ENCODE results near the gene TFDP3.

TFDP3 gene, protein sequence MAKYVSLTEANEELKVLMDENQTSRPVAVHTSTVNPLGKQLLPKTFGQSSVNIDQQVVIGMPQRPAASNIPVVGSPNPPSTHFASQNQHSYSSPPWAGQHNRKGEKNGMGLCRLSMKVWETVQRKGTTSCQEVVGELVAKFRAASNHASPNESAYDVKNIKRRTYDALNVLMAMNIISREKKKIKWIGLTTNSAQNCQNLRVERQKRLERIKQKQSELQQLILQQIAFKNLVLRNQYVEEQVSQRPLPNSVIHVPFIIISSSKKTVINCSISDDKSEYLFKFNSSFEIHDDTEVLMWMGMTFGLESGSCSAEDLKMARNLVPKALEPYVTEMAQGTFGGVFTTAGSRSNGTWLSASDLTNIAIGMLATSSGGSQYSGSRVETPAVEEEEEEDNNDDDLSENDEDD

DNA sequence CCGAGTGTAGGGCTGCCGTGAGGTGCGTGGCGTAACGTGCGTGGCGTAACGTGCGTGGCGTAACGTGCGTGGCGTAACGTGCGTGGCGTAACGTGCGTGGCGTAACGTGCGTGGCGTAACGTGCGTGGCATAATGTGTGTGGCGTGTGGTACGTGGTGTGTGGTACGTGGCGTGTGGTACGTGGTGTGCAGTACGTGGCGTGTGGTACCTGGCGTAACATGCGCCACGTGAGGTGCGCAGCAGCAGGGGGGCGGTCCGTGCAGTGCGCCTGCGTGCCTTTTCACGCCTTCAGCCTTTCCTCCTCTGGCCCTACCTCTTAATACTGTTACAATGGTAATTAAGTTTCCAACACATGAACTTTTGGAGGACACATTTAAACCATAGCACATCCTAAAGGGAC is at the start of gene TFDP3:
Gene TFDP3 (minus strand): TSS at position 26 of the 400 bp plus-strand sequence. CDS start 95 bp downstream, outside the sequence.
- DNase-seq: no peak

DNA sequence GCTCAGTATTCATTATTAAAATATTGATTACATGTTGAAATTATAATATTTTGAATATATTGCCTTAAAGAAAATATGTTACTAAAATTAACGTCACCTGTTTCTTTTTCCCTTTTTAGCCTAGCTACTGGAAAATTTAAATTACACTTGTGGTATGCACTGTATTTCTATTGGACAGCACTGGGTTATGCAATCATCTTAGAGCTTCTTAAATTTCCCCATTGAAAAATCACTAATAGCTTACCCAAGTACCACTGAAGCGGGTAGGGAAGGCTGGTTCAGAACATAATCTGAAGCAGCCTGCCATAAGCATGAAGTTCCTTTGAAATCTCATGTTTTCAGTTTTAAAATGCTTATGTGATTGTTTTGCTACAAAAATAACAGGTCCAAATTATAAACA is 49.5 kb upstream of the TFDP3 start:
- DNase-seq: no peak

DNA sequence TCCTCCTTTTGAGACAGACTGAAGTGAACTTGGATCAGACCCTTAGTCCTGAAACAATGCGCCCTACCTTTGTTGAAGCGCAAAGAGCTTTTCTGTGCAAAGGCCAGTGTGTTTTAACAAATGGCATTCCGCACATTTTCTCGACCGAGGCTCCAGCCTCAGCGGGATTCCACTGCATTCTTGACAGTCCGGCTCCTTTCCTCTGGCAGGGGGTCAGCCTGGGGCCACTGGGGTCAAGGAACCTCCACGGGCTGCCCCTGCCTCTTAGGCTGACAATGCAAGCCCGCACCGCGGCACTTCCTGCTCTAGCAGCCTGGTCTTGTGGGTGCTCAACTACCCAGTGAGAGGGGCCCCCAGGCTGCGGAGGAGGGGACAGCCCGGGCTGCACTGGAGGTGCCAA is 47.2 kb upstream of the TFDP3 start:
- peak; percentile 74 for DNase-seq

DNA sequence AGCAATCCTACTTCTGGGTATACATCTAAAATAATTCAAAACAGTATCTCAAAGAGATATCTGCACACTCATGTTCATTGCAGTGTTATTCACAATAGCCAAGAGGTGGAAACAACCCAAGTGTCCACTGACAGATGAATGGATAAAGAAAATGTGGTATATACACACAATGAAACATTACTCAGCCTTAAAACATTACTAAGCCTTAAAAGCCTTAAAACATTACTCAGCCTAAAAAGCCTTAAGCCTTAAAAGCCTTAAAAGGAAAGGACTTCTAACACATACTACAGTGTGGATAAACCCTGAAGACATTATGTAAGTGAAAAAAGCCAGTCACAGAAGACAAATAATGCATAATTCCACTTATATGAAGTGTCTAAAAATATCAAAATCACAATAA is 40.3 kb upstream of the TFDP3 start:
- no peak for DNase-seq

DNA sequence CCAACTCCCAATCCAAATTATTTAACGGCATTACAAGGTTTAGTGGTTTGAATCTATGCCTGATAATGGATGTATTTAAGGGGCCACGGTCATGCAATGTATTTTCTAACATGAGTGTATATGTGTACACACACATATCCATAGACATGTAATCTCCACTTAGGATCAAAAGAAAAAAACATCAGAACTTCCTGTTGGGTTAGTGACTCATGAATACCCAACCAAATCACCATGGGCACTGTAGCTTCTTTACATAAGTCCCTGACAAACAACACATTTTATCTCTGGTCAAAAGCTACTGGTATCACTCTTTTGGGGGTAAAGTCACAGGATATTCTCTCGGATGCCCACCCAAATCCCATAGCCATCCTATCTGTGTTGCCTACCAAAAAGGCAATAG is 36.5 kb upstream of the TFDP3 start:
- no peak for DNase-seq

DNA sequence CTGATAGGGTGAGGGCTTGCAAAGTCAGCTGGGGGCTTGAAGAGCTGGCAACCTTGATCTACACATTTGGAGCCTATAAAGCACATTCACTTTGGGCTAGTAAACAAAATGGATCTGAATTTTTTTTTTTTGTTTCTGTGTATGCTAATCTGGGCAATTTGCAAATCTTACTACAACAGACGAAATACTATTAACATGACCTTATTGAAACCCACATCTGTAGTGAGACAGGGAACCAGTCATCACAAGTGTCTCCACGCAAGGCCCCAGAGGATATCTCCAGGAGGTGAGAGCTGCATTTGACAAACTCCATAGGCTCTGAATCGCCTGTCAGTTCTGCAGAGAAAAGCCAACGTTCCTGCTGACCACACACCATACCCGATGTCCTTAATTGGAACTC is 33.0 kb upstream of the TFDP3 start:
- DNase-seq: no peak

DNA sequence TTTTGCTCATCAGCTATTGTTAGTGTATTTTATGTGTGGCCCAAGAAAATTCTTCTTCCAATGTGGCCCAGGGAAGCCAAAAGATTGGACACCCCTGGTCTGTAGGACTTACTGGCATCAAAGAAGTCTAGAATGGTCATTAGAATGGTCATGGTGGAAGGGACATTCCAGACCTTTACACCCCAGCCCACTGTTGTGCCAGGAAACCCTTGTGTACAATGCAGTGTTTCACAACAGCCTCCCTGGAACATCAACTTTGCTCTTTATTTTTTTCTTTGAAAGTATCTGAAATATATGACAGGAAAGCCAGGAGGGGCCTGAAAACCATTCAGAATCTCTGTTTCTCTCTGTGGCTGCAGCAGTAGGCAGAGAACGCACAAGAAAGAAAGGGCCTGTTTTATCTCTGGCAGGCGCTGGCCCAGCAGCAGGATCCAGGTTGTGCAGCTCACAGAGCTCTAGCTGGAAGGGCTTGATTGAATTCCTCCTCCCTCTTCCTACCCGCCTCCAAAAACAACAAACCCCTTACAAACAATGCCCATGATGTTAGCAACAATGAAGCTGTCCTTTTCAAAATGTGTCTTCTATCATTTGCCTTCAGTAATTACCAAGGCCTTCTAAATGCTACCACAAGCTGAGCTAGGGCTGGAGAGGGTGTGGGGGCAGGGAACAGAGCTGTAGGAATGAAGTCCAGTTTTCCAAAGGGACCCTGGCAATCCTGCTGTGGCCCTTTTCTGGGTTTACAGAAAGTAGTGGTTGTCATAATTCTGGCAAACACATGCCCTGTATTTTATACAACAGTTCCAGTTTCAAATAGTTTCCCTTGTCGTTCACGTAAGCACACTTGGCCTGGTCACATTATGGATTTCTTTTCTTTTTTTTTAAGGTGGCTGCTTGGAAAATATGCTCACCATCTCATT is 32.3 kb upstream of the TFDP3 start:
- peak; percentile 42 for DNase-seq

DNA sequence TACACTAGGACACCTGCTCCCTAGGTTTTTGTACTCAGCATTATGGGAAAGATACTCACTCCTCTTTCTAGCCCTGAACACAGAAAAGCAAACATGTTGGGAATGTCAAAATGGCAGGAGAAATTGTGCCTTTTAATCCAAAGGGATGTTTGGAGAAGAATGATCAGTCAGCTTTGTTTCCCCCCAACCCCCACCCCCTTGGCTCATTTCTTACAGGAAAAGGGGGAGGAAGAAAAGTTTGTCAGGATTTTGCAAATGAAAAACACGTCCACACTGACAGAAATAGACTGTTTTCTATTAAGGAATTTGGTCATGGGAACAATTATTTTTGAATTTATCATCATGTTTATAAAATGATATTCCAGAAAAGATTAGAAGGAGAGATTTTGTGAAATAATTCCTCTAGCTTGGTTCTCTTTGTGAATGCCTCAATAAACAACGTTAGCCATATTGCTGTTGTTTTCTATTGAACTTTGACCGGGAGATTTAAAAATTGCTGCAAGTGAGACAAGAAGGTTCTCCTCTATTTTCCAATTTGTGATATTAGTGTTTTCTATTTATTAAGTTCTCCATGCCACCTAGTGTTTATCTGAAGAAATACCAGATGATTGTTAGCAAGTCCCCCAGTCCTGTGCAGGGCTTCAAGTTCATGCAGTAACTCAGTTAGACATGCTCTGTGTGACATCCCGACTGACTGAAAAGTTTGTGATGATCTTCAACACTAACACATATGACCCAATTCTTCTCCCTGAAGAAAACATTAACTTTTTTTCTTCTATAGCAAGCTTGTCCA is 31.3 kb upstream of the TFDP3 start:
- DNase-seq: peak; percentile 24

DNA sequence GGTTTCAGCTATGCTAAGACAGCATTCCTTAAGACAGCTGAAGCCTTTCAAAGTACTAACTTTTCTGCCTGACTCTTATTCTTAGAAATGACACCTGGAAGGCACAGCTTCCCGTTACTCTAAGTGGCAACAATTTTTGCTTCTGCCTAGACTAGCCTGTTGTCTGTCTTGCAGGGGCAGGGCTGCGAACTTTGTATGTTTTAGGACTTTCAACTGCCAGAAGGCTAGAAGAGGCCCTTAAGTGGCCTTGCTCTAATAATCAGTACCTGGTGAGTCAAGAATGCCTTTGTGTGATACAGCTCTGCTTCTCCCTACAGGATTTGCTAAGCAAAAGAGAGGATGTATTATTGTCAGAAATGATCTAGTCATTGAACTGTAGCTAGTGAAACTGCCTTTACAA is 30.0 kb upstream of the TFDP3 start:
- no peak for DNase-seq

DNA sequence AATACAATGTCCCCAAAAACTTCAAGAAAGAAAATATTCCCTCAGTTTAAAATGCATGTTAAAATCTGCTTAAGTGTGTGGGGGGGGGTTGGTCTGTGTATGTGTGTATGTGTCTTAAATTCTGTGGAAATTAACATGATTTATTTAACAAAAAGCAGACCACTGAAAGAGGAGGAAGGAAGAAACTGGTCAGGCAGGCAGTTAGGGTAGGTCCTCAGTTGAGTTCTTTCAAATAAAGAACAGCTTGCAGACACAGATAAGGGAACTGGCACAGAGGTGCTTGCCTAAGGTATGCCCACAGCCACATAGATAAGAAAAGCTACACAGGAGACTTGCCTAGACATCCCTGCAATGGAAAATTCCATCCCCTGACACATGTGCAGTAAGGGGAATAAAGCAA is 28.8 kb upstream of the TFDP3 start:
- DNase-seq: no peak

DNA sequence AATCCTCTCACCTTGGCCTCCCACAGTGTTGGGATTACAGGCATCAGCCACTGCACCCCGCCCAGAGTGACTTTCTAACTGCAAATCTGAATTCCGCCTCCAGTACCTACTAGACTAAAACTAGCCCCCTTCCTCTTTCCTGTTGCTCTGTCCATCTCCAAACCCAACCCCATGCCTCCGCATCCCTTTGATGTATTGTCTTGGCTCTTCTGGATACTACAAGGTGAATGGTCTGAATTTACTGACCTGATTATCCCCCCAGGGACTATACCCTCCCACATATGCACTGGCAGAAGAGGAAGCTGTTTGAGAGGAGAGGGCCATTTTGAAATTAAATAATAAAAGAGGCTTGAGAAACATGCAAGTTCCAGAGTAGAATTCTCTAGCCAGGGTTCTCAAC is 17.7 kb upstream of the TFDP3 start:
- no peak for DNase-seq

DNA sequence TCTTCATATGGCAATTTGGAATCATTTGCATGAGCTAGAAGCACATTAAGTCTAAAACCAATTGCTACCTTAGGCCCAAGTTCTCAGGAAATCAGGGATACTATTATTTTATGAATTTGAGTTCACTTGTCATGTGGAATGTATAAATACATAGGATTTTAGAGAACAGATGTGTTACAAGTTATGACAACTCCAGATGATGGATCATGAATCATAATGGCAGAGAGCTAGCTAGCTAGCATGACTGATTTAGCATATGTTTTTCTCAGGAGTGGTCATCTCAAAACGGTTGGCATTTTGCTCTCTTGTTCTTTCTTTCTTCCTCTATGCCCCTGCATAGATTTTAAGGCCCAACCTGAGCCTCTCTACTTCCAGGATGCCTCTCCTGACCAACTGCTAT is 14.2 kb upstream of the TFDP3 start:
- DNase-seq: no peak

DNA sequence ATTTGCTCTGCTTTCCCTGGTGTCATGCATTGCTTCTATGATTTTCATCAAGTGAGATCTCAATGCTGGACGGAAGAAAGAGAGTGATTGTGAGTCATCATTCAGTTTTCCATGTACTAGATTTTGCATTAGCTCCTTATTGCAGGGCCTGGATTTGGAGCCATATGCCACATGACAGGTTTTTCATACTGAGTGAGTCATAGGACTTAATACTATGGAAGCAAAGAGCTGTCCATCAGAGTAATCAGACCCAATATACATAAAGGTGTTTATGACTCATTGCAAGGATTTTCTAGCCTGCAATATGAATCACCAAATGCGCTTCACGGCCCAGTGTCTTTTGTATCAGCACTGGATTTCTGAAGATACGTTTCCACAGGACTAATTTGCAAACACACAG is 11.2 kb upstream of the TFDP3 start:
- DNase-seq: no peak

DNA sequence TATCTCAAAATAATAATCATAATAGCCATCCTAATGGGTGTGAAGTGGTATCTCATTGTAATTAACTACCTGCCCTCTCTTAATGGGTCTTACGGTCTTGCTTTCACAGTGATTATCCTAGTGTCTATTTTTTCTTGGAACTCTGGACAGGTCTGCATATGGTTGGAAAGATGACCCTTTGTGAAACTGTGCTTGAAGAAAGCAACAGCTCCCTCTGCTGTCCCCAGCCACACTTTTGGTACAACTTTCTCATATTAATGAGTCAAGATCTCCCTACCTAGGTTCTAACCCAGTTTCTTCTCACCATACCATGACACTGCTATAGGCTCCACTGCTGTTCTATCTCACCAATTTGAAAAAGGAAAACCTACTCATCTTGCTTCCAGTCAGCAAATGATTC is 2.4 kb downstream of the TFDP3 start:
- DNase-seq: peak; percentile 3

DNA sequence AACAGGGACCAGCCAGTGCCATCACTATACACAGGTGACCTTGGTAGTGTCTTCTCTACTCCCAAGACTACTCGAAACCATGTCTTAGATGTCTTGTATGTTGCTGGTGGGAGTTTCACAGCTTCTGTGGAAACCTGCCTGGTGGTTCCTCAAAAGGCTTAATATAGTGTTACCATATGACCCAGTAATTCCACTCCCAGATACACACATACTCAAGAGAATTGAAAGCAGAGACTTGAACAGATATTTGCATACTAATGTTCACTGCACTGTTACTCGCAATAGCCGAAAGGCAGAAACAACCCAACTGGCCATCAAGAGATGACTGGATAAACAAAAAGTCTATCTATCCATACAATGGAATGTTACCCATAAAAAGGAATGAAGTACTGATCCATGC is 3.1 kb downstream of the TFDP3 start:
- DNase-seq: no peak

DNA sequence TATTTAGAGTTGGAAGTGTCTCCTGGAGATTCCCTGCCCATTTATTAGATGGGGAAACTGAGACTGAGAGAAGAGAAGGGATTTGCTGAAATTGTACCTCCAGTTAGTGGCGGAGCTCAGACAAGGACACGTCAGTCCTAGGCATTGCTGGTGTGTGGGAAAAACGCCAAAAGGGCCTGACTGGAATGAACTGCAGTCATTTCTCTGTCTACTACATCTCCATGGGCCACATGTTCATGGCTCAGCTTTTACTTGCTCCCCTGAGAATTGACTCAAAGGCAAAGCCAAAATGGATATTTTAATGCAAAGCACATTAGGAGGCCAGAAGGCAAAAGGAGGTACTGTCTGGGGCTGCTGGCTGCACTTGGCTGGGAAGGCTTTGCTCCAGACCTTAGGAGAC is 3.9 kb downstream of the TFDP3 start:
- DNase-seq: no peak

DNA sequence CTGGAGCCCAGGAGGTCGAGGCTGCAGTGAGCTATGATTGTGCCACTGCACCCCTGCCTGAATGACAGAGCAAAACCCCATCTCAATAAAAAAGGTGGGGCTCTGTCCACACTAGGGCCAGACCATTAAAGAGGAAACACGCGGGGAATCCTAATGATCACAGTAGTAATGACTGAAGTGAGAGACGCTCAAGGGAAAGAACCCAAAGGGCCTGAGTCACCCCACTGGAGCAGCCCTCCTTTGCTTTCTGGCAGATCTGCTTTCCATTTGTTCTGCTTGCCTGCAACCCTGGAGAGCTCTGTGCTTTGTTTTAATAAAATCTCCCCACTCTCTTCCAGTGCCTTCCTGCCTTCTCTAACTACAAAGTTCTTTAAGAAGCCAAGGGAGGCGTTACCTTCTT is 5.0 kb downstream of the TFDP3 start:
- no peak for DNase-seq

DNA sequence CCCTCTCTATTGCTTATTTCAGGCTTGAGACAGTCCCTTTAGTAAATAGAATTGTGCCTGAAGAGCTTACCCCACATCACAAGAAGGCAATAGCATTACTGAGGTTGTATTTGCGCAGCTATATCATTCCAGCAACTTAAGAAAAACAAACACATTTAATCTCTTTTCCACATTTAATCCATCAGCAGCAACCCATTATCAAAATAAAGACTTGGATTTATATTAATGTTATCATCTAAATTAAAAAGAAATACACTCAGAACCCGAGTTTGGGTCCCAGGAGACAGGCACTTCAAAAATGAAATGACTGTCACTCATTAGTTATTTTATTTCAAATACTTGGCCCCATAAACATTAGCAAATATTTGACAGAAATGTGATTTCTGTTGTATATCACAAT is 10.4 kb downstream of the TFDP3 start:
- no peak for DNase-seq

DNA sequence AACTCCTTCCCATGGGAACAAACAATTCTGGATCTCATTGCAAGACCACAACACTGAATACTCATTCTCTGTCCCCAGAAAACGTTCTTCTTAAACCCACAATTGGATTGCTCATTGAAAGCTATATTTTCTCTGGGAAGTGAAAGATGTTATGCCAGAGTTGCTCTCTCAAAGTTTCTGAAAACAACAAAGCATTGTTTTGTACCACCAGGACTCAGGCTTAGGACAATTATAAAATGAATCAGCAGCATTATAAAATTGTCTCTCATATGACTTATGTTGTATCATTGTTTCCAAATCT is 26.5 kb downstream of the TFDP3 start:
- no peak for DNase-seq

DNA sequence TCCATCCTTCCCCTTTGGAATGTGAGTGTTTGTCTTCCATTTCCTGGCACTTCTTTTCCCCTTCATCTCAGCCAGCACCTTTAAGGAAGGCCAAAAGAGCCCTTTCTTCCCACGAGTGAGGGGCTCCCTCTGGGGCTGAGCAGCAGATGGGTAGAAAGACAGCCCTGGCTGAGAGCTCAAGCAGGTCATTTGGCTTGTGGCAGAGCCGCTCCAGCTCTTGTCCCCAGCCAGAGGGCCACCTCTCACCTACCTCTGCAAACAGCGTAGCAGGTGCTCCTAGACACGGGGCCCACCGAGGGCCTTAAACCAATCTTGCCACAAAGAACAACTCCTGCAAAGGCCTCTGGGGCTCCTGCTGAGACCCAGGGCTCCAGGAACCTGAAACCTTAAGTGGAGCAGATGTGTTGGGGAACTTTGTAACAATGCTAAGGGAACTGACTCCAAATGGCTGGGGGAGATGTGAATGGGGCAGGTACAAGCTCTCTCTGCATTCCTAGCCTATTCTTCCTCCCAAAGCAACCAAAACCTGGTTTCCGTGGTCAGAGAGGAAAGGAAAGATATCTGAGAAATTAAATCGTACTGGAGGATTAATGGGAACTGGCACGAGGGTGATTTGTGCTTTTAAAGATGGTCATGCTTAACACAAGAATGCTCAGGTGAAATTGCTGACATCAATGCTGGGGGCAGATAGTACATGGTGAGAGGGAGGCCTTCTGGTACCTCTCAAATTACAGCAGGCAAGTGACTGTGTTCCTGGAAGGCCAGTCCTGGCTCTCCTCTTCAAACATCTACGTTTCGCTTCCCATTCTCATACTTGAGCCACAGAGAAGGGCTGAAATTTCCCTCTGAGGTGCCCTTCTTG is 27.0 kb downstream of the TFDP3 start:
- no peak for DNase-seq

DNA sequence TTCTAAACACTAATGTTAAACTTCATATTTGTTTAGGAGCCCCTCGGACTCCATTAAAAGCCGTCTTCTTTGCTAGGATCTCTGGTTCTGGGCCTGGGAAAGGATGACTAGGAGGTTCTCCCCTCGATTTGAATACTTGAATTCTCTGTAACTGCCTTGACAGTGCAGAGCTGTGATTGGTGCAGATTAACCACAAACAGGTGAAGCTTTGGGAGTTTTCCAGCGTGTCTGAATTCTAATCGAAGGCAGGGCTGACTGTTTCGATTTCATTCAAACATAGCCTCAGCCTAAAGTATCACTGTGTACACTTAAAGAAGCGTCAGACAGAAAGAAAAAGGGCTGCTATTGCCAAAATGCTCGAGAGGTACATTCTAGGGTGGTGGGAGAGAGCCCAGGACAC is 29.0 kb downstream of the TFDP3 start:
- DNase-seq: peak; percentile 12

DNA sequence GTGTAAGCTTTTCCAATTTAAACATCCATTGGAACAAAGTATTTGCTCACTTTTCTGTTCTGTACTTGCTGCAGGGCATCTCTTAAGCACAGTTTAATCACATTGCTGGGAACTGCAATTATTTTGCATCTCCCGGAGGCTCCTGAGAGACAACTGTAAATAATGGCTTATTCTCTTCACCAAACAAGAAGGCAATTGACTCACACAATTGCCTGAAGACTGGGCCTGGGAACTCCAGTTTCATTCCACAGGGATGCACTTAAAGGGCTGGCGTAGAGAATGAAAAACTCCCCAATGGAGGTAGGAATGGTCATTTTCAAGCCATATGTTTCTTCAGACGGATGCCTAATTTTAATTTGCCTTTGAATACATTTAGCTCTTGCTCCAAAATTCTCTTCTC is 29.5 kb downstream of the TFDP3 start:
- no peak for DNase-seq

DNA sequence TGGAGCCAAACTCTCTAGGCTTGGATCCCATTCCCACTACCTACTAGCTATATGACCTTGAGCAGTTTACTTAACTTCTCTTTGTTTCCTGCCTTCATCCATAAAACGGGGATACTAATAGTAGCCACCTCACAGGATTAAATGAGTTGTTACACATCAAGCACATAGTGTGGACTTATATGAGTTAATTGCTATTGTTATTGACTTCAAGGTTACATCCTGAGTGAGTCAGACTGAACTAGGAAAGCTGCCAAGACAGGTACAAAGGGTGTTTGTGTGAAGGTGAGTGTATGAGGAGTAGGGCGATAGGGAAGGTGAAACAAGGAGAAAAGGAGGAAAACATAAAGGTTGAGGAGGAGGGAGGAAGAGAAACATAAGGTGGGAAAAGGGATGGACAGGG is 32.2 kb downstream of the TFDP3 start:
- DNase-seq: no peak
